ENCODE results near the gene TIMP2.

DNA sequence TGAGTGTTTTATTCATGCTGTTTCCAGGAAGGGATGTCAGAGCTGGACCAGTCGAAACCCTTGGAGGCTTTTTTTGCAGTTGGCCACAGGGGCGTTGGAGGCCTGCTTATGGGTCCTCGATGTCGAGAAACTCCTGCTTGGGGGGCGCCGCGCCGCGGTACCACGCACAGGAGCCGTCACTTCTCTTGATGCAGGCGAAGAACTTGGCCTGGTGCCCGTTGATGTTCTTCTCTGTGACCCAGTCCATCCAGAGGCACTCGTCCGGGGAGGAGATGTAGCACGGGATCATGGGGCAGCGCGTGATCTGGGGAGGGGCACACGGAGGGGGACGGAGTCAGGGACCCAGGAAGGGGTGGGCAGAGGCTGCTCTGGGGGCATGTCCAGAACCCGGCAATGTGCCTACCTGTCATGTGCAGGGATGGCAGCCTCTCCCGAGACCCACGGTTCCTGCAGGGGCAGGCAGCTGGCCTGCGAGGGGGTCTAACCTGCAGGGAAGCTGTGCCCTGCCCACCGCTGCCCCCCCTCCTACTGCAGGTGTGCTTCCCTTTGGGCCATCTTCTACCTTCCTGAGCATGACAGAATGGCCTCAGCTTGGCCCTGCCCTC lies 69.5 kb downstream of the TIMP2 start:
- no peak for TF ChIP-seq STAT1 (IDR thresholded peaks at IDR 0.05; ENCODE audit: unreplicated experiment)
- TF ChIP-seq EZH2 (IDR thresholded peaks at IDR 0.05; ENCODE audit: low read depth, unreplicated experiment), result no peak
- TF ChIP-seq, protein P1, sequence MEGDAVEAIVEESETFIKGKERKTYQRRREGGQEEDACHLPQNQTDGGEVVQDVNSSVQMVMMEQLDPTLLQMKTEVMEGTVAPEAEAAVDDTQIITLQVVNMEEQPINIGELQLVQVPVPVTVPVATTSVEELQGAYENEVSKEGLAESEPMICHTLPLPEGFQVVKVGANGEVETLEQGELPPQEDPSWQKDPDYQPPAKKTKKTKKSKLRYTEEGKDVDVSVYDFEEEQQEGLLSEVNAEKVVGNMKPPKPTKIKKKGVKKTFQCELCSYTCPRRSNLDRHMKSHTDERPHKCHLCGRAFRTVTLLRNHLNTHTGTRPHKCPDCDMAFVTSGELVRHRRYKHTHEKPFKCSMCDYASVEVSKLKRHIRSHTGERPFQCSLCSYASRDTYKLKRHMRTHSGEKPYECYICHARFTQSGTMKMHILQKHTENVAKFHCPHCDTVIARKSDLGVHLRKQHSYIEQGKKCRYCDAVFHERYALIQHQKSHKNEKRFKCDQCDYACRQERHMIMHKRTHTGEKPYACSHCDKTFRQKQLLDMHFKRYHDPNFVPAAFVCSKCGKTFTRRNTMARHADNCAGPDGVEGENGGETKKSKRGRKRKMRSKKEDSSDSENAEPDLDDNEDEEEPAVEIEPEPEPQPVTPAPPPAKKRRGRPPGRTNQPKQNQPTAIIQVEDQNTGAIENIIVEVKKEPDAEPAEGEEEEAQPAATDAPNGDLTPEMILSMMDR (conservative IDR thresholded peaks at IDR 0.05; ENCODE audit: low read depth in 2 of 2), result no peak
- TF ChIP-seq, protein P2, sequence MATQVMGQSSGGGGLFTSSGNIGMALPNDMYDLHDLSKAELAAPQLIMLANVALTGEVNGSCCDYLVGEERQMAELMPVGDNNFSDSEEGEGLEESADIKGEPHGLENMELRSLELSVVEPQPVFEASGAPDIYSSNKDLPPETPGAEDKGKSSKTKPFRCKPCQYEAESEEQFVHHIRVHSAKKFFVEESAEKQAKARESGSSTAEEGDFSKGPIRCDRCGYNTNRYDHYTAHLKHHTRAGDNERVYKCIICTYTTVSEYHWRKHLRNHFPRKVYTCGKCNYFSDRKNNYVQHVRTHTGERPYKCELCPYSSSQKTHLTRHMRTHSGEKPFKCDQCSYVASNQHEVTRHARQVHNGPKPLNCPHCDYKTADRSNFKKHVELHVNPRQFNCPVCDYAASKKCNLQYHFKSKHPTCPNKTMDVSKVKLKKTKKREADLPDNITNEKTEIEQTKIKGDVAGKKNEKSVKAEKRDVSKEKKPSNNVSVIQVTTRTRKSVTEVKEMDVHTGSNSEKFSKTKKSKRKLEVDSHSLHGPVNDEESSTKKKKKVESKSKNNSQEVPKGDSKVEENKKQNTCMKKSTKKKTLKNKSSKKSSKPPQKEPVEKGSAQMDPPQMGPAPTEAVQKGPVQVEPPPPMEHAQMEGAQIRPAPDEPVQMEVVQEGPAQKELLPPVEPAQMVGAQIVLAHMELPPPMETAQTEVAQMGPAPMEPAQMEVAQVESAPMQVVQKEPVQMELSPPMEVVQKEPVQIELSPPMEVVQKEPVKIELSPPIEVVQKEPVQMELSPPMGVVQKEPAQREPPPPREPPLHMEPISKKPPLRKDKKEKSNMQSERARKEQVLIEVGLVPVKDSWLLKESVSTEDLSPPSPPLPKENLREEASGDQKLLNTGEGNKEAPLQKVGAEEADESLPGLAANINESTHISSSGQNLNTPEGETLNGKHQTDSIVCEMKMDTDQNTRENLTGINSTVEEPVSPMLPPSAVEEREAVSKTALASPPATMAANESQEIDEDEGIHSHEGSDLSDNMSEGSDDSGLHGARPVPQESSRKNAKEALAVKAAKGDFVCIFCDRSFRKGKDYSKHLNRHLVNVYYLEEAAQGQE (IDR thresholded peaks at IDR 0.05; ENCODE audit: unreplicated experiment), result no peak
- no peak for TF ChIP-seq JUNB (IDR thresholded peaks at IDR 0.05; ENCODE audit: unreplicated experiment)
- TF ChIP-seq EZH2phosphoT487 (IDR thresholded peaks at IDR 0.05; ENCODE audit: unreplicated experiment), result no peak
- no peak for TF ChIP-seq POLR2AphosphoS5 (IDR thresholded peaks at IDR 0.05; ENCODE audit: low read depth)
- TF ChIP-seq CREB1 (CRISPR knock-in tag; IDR thresholded peaks at IDR 0.05; ENCODE audit: low read depth), result no peak
- TF ChIP-seq, protein P3, sequence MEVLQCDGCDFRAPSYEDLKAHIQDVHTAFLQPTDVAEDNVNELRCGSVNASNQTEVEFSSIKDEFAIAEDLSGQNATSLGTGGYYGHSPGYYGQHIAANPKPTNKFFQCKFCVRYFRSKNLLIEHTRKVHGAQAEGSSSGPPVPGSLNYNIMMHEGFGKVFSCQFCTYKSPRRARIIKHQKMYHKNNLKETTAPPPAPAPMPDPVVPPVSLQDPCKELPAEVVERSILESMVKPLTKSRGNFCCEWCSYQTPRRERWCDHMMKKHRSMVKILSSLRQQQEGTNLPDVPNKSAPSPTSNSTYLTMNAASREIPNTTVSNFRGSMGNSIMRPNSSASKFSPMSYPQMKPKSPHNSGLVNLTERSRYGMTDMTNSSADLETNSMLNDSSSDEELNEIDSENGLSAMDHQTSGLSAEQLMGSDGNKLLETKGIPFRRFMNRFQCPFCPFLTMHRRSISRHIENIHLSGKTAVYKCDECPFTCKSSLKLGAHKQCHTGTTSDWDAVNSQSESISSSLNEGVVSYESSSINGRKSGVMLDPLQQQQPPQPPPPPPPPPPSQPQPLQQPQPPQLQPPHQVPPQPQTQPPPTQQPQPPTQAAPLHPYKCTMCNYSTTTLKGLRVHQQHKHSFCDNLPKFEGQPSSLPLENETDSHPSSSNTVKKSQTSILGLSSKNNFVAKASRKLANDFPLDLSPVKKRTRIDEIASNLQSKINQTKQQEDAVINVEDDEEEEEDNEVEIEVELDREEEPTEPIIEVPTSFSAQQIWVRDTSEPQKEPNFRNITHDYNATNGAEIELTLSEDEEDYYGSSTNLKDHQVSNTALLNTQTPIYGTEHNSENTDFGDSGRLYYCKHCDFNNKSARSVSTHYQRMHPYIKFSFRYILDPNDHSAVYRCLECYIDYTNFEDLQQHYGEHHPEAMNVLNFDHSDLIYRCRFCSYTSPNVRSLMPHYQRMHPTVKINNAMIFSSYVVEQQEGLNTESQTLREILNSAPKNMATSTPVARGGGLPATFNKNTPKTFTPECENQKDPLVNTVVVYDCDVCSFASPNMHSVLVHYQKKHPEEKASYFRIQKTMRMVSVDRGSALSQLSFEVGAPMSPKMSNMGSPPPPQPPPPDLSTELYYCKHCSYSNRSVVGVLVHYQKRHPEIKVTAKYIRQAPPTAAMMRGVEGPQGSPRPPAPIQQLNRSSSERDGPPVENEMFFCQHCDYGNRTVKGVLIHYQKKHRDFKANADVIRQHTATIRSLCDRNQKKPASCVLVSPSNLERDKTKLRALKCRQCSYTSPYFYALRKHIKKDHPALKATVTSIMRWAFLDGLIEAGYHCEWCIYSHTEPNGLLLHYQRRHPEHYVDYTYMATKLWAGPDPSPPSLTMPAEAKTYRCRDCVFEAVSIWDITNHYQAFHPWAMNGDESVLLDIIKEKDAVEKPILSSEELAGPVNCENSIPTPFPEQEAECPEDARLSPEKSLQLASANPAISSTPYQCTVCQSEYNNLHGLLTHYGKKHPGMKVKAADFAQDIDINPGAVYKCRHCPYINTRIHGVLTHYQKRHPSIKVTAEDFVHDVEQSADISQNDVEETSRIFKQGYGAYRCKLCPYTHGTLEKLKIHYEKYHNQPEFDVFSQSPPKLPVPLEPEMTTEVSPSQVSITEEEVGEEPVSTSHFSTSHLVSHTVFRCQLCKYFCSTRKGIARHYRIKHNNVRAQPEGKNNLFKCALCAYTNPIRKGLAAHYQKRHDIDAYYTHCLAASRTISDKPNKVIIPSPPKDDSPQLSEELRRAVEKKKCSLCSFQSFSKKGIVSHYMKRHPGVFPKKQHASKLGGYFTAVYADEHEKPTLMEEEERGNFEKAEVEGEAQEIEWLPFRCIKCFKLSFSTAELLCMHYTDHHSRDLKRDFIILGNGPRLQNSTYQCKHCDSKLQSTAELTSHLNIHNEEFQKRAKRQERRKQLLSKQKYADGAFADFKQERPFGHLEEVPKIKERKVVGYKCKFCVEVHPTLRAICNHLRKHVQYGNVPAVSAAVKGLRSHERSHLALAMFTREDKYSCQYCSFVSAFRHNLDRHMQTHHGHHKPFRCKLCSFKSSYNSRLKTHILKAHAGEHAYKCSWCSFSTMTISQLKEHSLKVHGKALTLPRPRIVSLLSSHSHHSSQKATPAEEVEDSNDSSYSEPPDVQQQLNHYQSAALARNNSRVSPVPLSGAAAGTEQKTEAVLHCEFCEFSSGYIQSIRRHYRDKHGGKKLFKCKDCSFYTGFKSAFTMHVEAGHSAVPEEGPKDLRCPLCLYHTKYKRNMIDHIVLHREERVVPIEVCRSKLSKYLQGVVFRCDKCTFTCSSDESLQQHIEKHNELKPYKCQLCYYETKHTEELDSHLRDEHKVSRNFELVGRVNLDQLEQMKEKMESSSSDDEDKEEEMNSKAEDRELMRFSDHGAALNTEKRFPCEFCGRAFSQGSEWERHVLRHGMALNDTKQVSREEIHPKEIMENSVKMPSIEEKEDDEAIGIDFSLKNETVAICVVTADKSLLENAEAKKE (CRISPR knock-in tag; IDR thresholded peaks at IDR 0.05), result no peak

All from GM23338 (cell line).